Caco-2 (cell line): ENCODE data around the gene MAP4K1. TPM values are rescaled to one million over a fixed set of nuclear protein-coding genes. Genes with fewer than 3 reads are reported as not detected.

ENCODE experiments used
- BruUV-seq: library from RNA; stranded (reverse); fragments of 400-500 nt; replicated peaks from 2 replicates; lab custom pipeline; 2021; lab: Mats Ljungman, UMichigan
- CTCF ChIA-PET: fragments of 300-600 bp; sonication (Branson Sonifier 250); formaldehyde crosslinking; loops from one replicate; lab custom pipeline; 2022; ENCODE audit warnings: antibody characterized with exemption; lab: Charles Lee
- POLR2A ChIA-PET: fragments of 300-600 bp; sonication (Branson Sonifier 250); formaldehyde crosslinking; loops from one replicate; lab custom pipeline; 2022; ENCODE audit warnings: antibody characterized with exemption; lab: Charles Lee
- DNase-seq, 2 experiments: peaks; one replicate each; pipeline versions ENCODE4 v3.0.0 to v3.0.0-alpha.2; 2020 to 2022
- H3K27me3 ChIP-seq: replicated peaks from 2 replicates; pipeline ENCODE4 v1.6.0; 2011; ENCODE audit warnings: low read length; ENCODE audit not compliant: control insufficient read depth, insufficient read depth
- H3K36me3 ChIP-seq: 2 replicates; pipeline ENCODE4 v1.5.1; 2011; ENCODE audit warnings: low read length; ENCODE audit not compliant: control insufficient read depth, insufficient read depth
- H3K4me1 ChIP-seq: fragments of 250-450 bp; sonication (Bioruptor Pico); 2 replicates; pipeline ENCODE4 v1.5.1; 2020; ENCODE audit warnings: mild to moderate bottlenecking
- H3K4me3 ChIP-seq: 2 replicates; pipeline ENCODE4 v1.5.1; 2011; ENCODE audit warnings: low read depth, mild to moderate bottlenecking, control low read depth, low read length
- H3K9me3 ChIP-seq: fragments of 250-450 bp; sonication (Bioruptor Pico); 2 replicates; pipeline ENCODE4 v1.5.1; 2020; ENCODE audit warnings: mild to moderate bottlenecking, moderate library complexity
- H3K27ac Mint-ChIP-seq: one replicate; pipeline ENCODE4 v1.8.0; 2022; ENCODE audit warnings: mixed read lengths; ENCODE audit not compliant: unreplicated experiment
- H3K27me3 Mint-ChIP-seq: one replicate; pipeline ENCODE4 v1.8.0; 2022; ENCODE audit warnings: mixed read lengths; ENCODE audit not compliant: insufficient read depth, unreplicated experiment
- H3K36me3 Mint-ChIP-seq: one replicate; pipeline ENCODE4 v1.8.0; 2022; ENCODE audit warnings: mild to moderate bottlenecking, mixed read lengths; ENCODE audit not compliant: insufficient read depth, unreplicated experiment
- H3K4me1 Mint-ChIP-seq: one replicate; pipeline ENCODE4 v1.8.0; 2022; ENCODE audit warnings: low read depth, mixed read lengths; ENCODE audit not compliant: unreplicated experiment
- H3K4me3 Mint-ChIP-seq: one replicate; pipeline ENCODE4 v1.8.0; 2022; ENCODE audit warnings: mild to moderate bottlenecking, moderate library complexity, mixed read lengths; ENCODE audit not compliant: unreplicated experiment
- H3K9me3 Mint-ChIP-seq: one replicate; pipeline ENCODE4 v1.8.0; 2022; ENCODE audit warnings: mixed read lengths; ENCODE audit not compliant: unreplicated experiment
- CTCF ChIP-seq, 2 experiments: fragments of 200-600 bp in 1 of 2; IDR thresholded peaks; 1 replicate in 1 of 2; 2 replicates in 1 of 2; pipeline versions ENCODE4 v1.5.1 to v1.8.0; 2011 to 2022; ENCODE audit warnings: antibody characterized with exemption in 1 of 2, control low read depth in 1 of 2, inconsistent platforms in 1 of 2, low read depth in 1 of 2, low read length in 1 of 2, mild to moderate bottlenecking in 1 of 2, moderate library complexity in 1 of 2; ENCODE audit not compliant: insufficient read depth in 1 of 2, severe bottlenecking in 1 of 2, unreplicated experiment in 1 of 2
- intact Hi-C: fragments of 100-400 bp; cut with micrococcal nuclease; formaldehyde crosslinking; loops from one replicate; pipeline ENCODE4 v1.10.0; 2022; ENCODE audit not compliant: unreplicated experiment
- total RNA-seq: library from RNA; stranded (reverse); gene quantifications from 2 replicates; pipeline ENCODE4 v1.2.3, GENCODE V29; 2022

MAP4K1 gene
- total RNA-seq, 1 experiment from 2014 or later = 1.7 TPM

GRCh38 chr19:38653028-38653571 lies 35.3 kb upstream of the MAP4K1 start:
- ChIA-PET POLR2A (interaction anchor here (0.5 to 1.0 kb wide), 4 partner anchors 8 to 667 kb away, joined by 3 to 5 read pairs (median 4); partner anchors contain the start of gene LRFN1), CTCF (interaction anchor here (0.6 to 1.6 kb wide), 4 partner anchors 9 to 66 kb away, joined by 3 to 11 read pairs (median 4); no protein-coding TSS in a partner anchor)
- no peak for TF ChIP-seq CTCF (IDR thresholded peaks at IDR 0.05; ENCODE audit: insufficient read depth in 1 of 2, low read depth in 1 of 2, low read length in 1 of 2, severe bottlenecking in 1 of 2, unreplicated experiment in 1 of 2)
- Histone ChIP-seq H3K4me1 (peaks cover 87% of the 10 kb centered on the region), H3K9me3 (no peaks in the 10 kb centered on the region), H3K36me3 (peaks cover 4% of the 10 kb centered on the region), H3K4me3 (no peak overlapping the region; the same call in 1 of the 2 replicates), H3K27me3 (no peaks in the 10 kb centered on the region)
- Mint-ChIP-seq H3K27me3 (no peaks in the 10 kb centered on the region), H3K36me3 (peaks cover 73% of the 10 kb centered on the region), H3K9me3 (no peaks in the 10 kb centered on the region), H3K27ac (peak overlapping the region; percentile 84), H3K4me1 (peaks cover 62% of the 10 kb centered on the region), H3K4me3 (peak overlapping the region; percentile 59)
- BruUV-seq = TSS peak; percentile 7
- peak; percentile 73 to 81 for DNase-seq
- intact Hi-C loops = loop anchor here (2.0 kb wide), 1 partner anchor 18 kb away; no protein-coding TSS in a partner anchor

- Histone ChIP-seq H3K36me3 (0 out of 2 replicates have a peak, but pooled peaks cover 1% of the 10 kb centered on the region), H3K4me1 (peaks cover 66% of the 10 kb centered on the region), H3K9me3 (no peaks in the 10 kb centered on the region), H3K4me3 (no peak overlapping the region), H3K27me3 (no peaks in the 10 kb centered on the region)
- H3K4me1 Mint-ChIP-seq = peaks cover 45% of the 10 kb centered on the region
- no peak for DNase-seq
- ChIA-PET POLR2A (no interaction called here), CTCF (interaction anchor here (0.6 kb wide), 1 partner anchor 278 kb away, joined by 10 read pairs; no protein-coding TSS in a partner anchor)
- H3K36me3 Mint-ChIP-seq = peaks cover 60% of the 10 kb centered on the region
- intact Hi-C loops = no loop called here
- peak overlapping the region; percentile 84 for H3K27ac Mint-ChIP-seq
- TF ChIP-seq CTCF (IDR thresholded peaks at IDR 0.05; ENCODE audit: insufficient read depth in 1 of 2, low read depth in 1 of 2, low read length in 1 of 2, severe bottlenecking in 1 of 2, unreplicated experiment in 1 of 2) = no peak
- H3K9me3 Mint-ChIP-seq = no peaks in the 10 kb centered on the region
- H3K27me3 Mint-ChIP-seq = no peaks in the 10 kb centered on the region
- H3K4me3 Mint-ChIP-seq = peak overlapping the region; percentile 90
- BruUV-seq = no TSS peak
These were observed 33.3 kb upstream of the MAP4K1 start for GRCh38 chr19:38650911-38651584.

GRCh38 chr19:38650172-38650775 lies 32.5 kb upstream of the MAP4K1 start:
- Mint-ChIP-seq H3K36me3 (peaks cover 52% of the 10 kb centered on the region), H3K27ac (peak overlapping the region; percentile 88), H3K9me3 (no peaks in the 10 kb centered on the region), H3K4me3 (peak overlapping the region; percentile 90), H3K27me3 (no peaks in the 10 kb centered on the region), H3K4me1 (peaks cover 37% of the 10 kb centered on the region)
- H3K36me3 ChIP-seq = 0 out of 2 replicates have a peak, but pooled peaks cover 1% of the 10 kb centered on the region
- BruUV-seq = TSS peak; percentile 8
- intact Hi-C loops = no loop called here
- DNase-seq = no peak
- peak overlapping the region; percentile 100 for H3K4me3 ChIP-seq
- H3K9me3 ChIP-seq = no peaks in the 10 kb centered on the region
- ChIA-PET CTCF (no interaction called here), POLR2A (interaction anchor here (0.8 kb wide), 1 partner anchor 14 kb away, joined by 3 read pairs; no protein-coding TSS in a partner anchor)
- no peak for TF ChIP-seq CTCF (IDR thresholded peaks at IDR 0.05; ENCODE audit: insufficient read depth in 1 of 2, low read depth in 1 of 2, low read length in 1 of 2, severe bottlenecking in 1 of 2, unreplicated experiment in 1 of 2)
- H3K27me3 ChIP-seq = no peaks in the 10 kb centered on the region
- peaks cover 58% of the 10 kb centered on the region for H3K4me1 ChIP-seq
